ENCODE results near the gene C2CD4A. TPM values are rescaled to one million over a fixed set of nuclear protein-coding genes. Genes with fewer than 3 reads are reported as not detected.

Gene C2CD4A
- total RNA-seq, 1 donor from 2014 or later = not detected

DNA sequence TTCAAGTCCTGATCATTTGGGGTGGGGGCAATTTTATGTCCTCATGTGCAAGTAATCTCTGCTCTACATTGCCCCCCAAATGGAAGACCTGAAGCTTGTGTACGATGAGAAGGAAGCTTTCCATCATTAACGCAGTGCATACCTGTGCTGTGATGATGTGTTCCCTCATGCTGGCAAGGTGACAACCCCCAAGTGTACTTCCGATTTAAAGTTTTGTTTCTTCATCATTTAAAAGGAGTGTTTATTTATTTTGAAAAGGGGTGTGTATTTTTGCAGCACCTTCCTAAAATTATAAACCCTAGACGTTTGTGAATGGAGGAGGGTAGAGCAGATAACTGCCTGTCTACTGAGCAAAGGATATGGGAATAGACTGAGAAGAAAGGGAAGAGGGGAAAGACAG, 45.3 kb downstream of the C2CD4A start:
- H3K27ac Mint-ChIP-seq = no peak overlapping the region
- TF ChIP-seq, protein P1, sequence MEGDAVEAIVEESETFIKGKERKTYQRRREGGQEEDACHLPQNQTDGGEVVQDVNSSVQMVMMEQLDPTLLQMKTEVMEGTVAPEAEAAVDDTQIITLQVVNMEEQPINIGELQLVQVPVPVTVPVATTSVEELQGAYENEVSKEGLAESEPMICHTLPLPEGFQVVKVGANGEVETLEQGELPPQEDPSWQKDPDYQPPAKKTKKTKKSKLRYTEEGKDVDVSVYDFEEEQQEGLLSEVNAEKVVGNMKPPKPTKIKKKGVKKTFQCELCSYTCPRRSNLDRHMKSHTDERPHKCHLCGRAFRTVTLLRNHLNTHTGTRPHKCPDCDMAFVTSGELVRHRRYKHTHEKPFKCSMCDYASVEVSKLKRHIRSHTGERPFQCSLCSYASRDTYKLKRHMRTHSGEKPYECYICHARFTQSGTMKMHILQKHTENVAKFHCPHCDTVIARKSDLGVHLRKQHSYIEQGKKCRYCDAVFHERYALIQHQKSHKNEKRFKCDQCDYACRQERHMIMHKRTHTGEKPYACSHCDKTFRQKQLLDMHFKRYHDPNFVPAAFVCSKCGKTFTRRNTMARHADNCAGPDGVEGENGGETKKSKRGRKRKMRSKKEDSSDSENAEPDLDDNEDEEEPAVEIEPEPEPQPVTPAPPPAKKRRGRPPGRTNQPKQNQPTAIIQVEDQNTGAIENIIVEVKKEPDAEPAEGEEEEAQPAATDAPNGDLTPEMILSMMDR (IDR thresholded peaks at IDR 0.05; ENCODE audit: unreplicated experiment) = no peak
- peaks cover 3% of the 10 kb centered on the region for H3K27me3 Mint-ChIP-seq (ENCODE audit: low read depth)
- H3K9me3 Mint-ChIP-seq = no peaks in the 10 kb centered on the region
- no peak for DNase-seq (ENCODE audit: low spot score in 2 of 2, unreplicated experiment in 2 of 2)
- no peaks in the 10 kb centered on the region for H3K36me3 Mint-ChIP-seq
- peaks cover 21% of the 10 kb centered on the region for H3K4me1 Mint-ChIP-seq
- no peak overlapping the region for H3K4me3 Mint-ChIP-seq

DNA sequence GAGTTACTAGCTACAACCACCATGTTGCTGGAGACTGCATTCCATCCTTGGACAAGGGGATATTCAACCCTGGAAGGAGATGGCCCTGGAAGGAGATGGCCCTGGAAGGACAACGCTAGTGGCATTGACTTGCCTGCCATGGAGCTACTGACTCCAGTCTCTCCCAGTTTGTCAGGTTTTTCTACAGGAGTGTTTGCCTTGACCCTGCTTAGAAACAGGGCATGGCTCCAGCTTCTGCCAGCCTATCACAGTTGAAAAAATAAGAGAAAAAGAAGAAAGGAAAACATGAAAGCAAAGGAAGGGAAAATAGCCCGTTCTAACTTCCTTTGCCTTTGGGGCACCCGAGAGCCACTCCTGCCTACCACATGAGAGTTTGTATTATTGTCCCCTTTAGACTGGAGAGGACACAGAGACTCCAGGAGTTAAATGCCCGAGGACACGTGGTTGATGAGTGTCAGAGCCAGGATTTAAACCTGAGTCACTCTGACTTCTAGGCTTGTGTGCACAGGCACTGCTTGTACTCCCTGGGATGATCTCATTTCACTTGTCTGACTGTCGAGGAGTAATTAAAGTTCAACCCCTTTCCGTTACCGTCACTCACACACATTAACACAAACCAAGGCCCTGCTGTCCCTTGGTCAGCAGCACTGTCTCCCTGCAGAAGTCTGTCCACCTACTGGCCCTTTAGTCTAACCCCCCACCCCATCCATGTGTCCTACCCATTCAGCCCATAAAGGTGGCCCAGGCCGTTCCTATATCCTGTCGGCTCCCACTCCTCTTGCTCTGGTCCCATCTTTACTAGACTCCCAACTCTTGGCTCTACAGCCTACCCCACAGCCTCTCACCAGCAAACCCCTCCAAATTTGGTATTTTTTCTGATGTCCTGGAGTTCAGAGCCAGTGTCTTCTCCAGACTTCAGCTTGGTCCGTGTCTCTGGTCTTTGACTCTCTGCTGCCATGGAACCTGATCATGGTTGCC, 46.1 kb downstream of the C2CD4A start:
- Mint-ChIP-seq H3K27me3 (ENCODE audit: low read depth) (peaks cover 3% of the 10 kb centered on the region), H3K27ac (no peak overlapping the region), H3K4me3 (no peak overlapping the region), H3K4me1 (peaks cover 20% of the 10 kb centered on the region), H3K36me3 (no peaks in the 10 kb centered on the region), H3K9me3 (no peaks in the 10 kb centered on the region)
- TF ChIP-seq, protein P1 (IDR thresholded peaks at IDR 0.05; ENCODE audit: unreplicated experiment) = no peak
- no peak for DNase-seq (ENCODE audit: low spot score in 2 of 2, unreplicated experiment in 2 of 2)

DNA sequence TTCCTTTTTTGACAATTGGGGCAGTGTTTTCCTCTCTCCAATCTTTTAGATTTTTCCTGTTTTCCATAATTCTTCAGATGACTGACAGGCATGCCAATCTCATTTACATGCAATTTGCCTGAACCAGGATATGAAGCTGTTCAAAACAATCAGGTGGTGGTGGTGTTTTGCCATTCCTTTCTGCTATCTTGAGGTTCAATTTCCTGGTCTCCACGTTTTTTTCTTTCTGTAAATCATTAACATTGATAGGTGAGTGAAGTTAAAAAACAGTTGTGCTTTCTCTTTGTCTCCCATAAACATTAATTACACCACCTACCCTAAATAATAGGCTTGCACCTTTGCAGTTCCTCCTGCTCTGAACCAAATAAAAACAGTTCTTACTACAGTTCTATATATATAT, 49.1 kb downstream of the C2CD4A start:
- Mint-ChIP-seq H3K4me3 (no peak overlapping the region), H3K36me3 (no peaks in the 10 kb centered on the region), H3K9me3 (no peaks in the 10 kb centered on the region), H3K4me1 (peaks cover 10% of the 10 kb centered on the region), H3K27ac (no peak overlapping the region), H3K27me3 (ENCODE audit: low read depth) (peaks cover 6% of the 10 kb centered on the region)
- TF ChIP-seq, protein P1 (IDR thresholded peaks at IDR 0.05; ENCODE audit: unreplicated experiment) = no peak
- no peak for DNase-seq (ENCODE audit: low spot score in 2 of 2, unreplicated experiment in 2 of 2)

DNA sequence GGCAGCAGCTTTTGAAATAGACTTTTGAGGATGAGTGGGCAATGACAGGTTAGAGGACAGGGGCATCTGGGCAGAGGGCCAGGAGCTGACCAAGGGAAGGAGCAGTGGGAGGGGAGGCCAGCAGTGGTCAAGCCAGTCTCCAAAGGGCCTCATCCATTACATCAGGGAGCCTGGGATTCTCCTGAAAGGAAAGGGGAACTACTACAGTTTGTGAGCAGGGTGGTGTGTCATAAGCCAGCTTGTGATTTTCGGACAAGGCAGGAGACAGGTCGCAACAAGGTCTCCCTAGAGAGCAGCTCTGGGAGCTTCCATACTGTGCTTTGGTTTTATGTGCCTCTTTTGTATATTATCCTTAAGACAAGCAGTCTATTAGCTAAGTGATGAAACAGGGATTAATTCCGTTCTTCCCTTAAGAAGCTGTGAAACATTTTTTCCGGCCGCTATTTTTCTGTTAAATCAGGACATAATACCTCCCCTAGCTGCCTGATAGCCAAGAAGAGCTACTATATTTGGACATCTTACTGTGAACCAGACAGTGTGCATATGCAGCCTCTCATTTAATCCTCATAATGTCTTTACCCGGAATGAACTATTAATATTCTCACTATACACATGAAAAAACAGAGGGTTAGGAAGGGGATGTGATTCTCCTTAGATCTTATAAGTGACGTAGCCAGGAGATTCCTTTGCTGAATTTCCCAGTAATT, 51.9 kb downstream of the C2CD4A start:
- peaks cover 3% of the 10 kb centered on the region for H3K27me3 Mint-ChIP-seq (ENCODE audit: low read depth)
- H3K4me3 Mint-ChIP-seq = no peak overlapping the region
- DNase-seq (ENCODE audit: low spot score in 2 of 2, unreplicated experiment in 2 of 2) = no peak
- TF ChIP-seq, protein P1 (IDR thresholded peaks at IDR 0.05; ENCODE audit: unreplicated experiment) = no peak
- H3K9me3 Mint-ChIP-seq = no peaks in the 10 kb centered on the region
- H3K36me3 Mint-ChIP-seq = no peaks in the 10 kb centered on the region
- H3K4me1 Mint-ChIP-seq = peaks cover 2% of the 10 kb centered on the region
- H3K27ac Mint-ChIP-seq = peak overlapping the region; percentile 15

DNA sequence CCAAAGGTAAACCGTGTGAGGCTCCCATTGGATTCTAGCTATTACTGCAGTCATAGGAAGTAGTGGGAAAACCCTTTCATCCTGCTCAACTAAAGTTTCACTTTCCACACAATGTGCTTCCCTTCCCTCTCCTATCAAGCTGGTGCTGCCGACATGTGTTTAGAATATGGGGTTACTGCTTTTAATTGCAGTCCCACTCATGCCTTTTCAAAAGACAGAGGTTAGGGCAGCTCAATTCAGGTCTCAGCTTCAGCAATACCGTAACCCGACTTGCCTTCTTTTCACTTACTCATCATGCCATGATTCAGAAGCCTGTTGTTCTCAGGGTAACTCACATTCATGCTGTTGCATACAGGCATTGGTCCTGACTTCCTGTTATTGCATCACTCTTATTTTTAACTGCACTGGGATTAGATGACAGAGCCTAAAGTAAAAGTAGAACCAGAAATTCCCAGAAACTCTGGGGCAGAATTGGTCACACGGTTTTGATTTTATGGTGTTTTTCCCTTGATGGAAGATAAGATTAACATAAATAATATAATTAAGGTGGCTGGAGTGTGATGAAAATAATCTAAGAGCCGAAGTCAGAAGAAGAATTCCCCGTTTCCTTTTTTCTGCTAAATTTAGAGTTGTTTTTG, 52.6 kb downstream of the C2CD4A start:
- Mint-ChIP-seq H3K4me3 (no peak overlapping the region), H3K9me3 (no peaks in the 10 kb centered on the region), H3K27me3 (ENCODE audit: low read depth) (peaks cover 3% of the 10 kb centered on the region), H3K36me3 (no peaks in the 10 kb centered on the region), H3K27ac (peak overlapping the region; percentile 45), H3K4me1 (peaks cover 2% of the 10 kb centered on the region)
- TF ChIP-seq, protein P1 (IDR thresholded peaks at IDR 0.05; ENCODE audit: unreplicated experiment) = no peak
- DNase-seq (ENCODE audit: low spot score in 2 of 2, unreplicated experiment in 2 of 2) = no peak

Measured in mesothelial cell of epicardium (in vitro differentiated cells).